Measurements from ENCODE around the gene MRGPRD.

- TF ChIP-seq POLR2A (IDR thresholded peaks at IDR 0.05) = no peak
- no peak for TF ChIP-seq EP300 (IDR thresholded peaks at IDR 0.05)
- no peak for TF ChIP-seq CTCF (IDR thresholded peaks at IDR 0.05)
These were observed 20.7 kb upstream of the MRGPRD start for GRCh38 chr11:69001243-69002081.
